B cell (primary cell): Measurements from ENCODE around the gene EMILIN3.

Experiments used
- CTCF ChIP-seq: fragments of 200-600 bp; IDR thresholded peaks from one replicate; pipeline ENCODE4 v1.8.0; 2022; ENCODE audit warnings: antibody characterized with exemption, mild to moderate bottlenecking
- EZH2 ChIP-seq: IDR thresholded peaks from 2 replicates; pipeline ENCODE4 v1.6.1; 2012; ENCODE audit warnings: borderline replicate concordance, low read depth, mild to moderate bottlenecking, moderate library complexity, low read length; ENCODE audit not compliant: insufficient read depth, poor library complexity, severe bottlenecking

DNA sequence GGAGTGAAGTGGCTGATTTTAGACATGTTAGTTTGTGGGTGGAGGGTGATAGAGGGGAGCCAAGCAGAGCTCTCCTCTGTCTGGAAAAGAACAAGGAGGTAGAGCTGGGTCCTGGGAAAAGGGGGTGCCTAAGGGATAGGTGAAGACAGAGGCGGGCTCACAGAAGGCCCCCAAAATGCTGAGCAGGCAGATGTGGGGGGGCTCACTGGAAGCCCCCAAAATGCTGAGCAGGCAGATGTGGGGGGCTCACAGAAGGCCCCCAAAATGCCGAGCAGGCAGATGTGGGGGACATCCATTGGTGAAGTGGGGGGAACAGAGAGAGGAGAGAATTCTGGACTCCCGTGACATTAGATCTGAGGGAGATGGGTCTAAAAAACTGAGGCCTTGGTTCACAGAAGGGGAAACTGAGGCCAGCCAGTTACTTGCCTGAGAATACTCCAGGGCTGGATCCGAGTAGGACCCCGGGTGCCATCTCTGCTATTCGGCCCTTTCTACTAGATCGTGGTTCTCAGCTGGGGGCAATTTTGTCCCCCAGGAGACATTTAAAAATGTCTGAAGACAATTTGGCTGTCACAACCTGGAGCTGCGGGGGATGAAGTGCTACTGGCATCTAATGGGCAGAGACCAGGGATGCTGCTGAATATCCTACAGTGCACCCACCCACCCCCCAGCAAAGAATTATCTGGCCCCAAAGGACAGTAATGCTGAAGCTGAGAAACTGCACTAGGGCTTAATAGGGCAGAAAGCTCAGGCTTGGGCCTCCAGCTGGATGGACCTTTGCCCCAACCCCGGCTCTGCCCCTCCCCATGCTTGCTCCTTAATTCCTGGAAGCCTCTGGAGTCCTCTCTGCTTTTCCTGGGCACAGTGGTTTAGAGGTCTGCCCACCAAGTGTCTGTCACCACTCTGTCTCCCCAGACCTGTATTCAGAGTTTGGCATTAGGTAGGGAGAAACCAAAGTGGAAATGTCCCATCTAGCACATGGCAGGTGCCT is 23.8 kb downstream of the EMILIN3 start:
- no peak for TF ChIP-seq EZH2
- no peak for TF ChIP-seq CTCF
